Body of pancreas (tissue), 4 donors: ENCODE results near the gene DCAF4.

Source experiments
- CTCF ChIP-seq, 7 experiments: fragments of 450-650 bp in 4 of 7; fragments of 200-600 bp in 3 of 7; sonication (generic) in 3 of 7; IDR thresholded peaks; one replicate each; pipeline ENCODE4 v1.5.1; 2016 to 2019; ENCODE audit warnings: antibody characterized with exemption in 7 of 7
- POLR2A ChIP-seq, 3 donors: fragments of 450-650 bp; IDR thresholded peaks; one replicate each; pipeline ENCODE4 v1.6.1; 2016; ENCODE audit warnings: antibody characterized with exemption in 3 of 3, mild to moderate bottlenecking in 2 of 3

DNA sequence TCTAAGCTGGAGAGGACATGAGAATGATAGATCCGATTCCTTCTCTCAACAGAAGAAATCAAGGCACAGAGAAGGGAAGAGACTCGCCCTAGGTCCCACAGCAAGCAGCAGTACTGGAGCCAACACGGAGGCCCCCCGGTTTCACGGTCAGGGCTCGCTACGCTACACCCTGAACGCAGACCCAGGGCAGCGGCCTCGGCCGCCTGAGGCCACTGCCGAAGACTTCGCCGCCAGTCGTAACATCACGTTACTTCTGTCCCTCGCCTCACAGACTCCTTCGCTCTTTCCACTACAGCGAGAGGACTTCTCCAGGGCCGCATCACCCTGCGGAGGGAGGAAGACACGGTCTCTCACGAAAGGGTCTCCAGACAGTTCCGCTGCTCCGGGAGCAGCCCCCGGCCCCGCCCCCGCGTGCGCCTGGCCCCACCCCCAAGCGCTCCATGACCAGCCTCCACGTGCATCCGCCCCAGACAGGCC lies 411 bp upstream of the DCAF4 start:
- TF ChIP-seq CTCF (IDR thresholded peaks at IDR 0.05): no peak
- no peak for TF ChIP-seq POLR2A (IDR thresholded peaks at IDR 0.05)
